C4-2B (cell line): ENCODE measurements around the gene ABCA6.

Source experiments
- H3K27ac ChIP-seq: fragments of 450-650 bp; 2 replicates; pipeline ENCODE4 v1.5.1; 2017
- CTCF ChIP-seq: fragments of 450-650 bp; conservative IDR thresholded peaks from 2 replicates; pipeline ENCODE4 v1.5.1; 2017; ENCODE audit warnings: mild to moderate bottlenecking
- ZFX ChIP-seq: fragments of 450-650 bp; IDR thresholded peaks from 2 replicates; pipeline ENCODE4 v1.6.1; 2017

Gene ABCA6, protein sequence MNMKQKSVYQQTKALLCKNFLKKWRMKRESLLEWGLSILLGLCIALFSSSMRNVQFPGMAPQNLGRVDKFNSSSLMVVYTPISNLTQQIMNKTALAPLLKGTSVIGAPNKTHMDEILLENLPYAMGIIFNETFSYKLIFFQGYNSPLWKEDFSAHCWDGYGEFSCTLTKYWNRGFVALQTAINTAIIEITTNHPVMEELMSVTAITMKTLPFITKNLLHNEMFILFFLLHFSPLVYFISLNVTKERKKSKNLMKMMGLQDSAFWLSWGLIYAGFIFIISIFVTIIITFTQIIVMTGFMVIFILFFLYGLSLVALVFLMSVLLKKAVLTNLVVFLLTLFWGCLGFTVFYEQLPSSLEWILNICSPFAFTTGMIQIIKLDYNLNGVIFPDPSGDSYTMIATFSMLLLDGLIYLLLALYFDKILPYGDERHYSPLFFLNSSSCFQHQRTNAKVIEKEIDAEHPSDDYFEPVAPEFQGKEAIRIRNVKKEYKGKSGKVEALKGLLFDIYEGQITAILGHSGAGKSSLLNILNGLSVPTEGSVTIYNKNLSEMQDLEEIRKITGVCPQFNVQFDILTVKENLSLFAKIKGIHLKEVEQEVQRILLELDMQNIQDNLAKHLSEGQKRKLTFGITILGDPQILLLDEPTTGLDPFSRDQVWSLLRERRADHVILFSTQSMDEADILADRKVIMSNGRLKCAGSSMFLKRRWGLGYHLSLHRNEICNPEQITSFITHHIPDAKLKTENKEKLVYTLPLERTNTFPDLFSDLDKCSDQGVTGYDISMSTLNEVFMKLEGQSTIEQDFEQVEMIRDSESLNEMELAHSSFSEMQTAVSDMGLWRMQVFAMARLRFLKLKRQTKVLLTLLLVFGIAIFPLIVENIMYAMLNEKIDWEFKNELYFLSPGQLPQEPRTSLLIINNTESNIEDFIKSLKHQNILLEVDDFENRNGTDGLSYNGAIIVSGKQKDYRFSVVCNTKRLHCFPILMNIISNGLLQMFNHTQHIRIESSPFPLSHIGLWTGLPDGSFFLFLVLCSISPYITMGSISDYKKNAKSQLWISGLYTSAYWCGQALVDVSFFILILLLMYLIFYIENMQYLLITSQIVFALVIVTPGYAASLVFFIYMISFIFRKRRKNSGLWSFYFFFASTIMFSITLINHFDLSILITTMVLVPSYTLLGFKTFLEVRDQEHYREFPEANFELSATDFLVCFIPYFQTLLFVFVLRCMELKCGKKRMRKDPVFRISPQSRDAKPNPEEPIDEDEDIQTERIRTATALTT (N-terminal part only)

DNA sequence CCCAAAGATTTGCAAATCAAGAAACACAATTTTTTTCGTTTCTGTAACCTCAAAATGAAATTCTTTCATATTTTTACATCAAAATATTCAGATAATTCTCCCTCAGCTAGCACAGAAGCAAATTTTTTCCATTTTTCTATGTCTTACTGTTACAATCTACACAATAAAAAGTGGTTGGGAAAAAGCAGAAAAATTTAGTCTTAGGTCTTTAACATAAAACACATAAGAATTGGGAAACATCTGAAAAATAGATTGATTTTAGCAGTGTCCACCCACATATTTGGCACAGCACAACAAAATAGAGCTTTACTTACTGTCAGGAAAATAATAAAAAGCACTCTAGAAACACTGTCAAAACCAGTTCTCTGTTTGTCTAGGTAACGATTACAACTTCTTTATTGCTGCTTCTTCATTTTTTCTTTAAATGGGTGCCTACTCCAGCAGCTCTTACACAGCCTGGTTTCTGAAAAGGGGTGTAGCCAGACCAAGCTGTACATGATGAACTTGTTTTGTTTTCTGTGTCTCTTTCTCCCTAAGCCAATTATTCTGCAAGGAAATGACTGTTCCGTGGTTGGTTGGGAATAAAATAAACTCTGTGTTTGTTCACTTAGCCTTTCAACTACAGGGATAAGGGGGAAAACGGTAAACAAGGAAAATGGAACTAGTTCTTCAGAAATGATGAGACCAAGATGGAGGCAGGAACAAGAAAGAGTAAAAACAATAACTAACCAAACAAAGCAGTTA, at the start of gene ABCA6:
Gene ABCA6, minus strand, starts transcription at position 465 of the 744 bp plus-strand sequence. CDS start 1,192 bp downstream, outside the sequence.
- no peak within 1 kb of the TSS for H3K27ac ChIP-seq
- TF ChIP-seq ZFX (no peak), CTCF (no peak)

GRCh38 chr17:69188796-69189195, 47.1 kb upstream of the ABCA6 start:
- no peak overlapping the region for H3K27ac ChIP-seq
- TF ChIP-seq CTCF = no peak
- TF ChIP-seq ZFX = no peak

GRCh38 chr17:69188064-69188463, 46.4 kb upstream of the ABCA6 start:
- H3K27ac ChIP-seq = no peak overlapping the region
- no peak for TF ChIP-seq ZFX
- no peak for TF ChIP-seq CTCF

DNA sequence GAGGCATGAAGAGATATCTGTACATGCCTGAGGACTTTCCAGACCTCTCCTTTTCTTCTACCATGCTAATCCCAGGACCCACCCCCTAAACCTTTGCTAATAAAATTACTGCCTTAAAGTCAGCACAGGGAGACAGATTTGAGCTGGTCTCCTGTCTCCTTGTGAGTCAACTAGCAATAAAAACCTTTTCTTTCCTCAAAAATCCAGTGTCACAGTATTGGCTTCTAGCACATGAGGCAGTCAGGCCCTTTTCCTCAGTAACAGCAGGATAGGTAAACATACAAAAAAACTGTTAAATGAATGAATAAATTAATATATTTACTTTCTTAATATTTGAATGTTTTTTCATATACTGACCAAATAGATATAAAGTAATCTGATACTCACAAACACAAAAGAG, 45.6 kb upstream of the ABCA6 start:
- no peak overlapping the region for H3K27ac ChIP-seq
- TF ChIP-seq ZFX (no peak), CTCF (no peak)

DNA sequence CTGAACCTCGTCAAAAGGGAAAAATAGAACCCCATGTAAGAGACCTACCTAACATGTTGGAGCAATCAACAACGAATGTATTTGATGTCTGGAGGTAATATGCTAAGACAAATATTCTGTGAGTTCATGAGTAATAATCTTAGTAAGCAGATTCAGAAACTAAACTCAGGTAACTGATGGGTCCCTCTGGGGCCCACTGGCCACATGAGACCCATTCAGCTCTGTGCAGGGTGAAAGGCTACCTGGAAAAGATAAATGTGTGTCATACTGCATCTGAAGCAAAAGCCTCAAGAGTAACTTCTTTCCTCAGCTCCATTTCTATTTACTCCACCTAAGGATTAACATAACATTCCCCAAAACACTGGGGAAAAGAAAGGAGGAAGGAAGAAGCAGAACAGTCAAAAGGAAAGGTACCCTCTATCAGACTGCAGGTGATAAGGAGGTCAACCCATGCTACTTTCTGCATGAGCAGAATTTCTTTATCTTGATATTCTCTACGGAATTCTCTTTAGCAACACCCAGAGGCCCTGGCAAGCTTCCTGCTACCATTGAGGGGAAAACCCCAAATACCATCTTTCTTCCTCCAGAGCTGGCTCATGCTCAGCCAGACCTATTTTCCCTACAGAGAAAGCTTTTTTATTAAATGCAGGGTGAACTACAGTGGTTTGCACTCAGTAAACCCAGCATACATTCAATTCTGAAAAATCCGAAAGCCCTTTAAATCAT, 37.7 kb upstream of the ABCA6 start:
- H3K27ac ChIP-seq = no peak overlapping the region

More for the DNA sequence above, 37.7 kb upstream of the ABCA6 start:
- TF ChIP-seq CTCF (no peak), ZFX (no peak)
